NCI-H1092 (cell line): ENCODE measurements around the gene ELMO1.

Experiments
- DNase-seq: peaks from one replicate; lab custom pipeline; 2025; lab: John Stamatoyannopoulos, UW

ELMO1 gene

GRCh38 chr7:37096341-37096740 is 352.3 kb downstream of the ELMO1 start:
- no peak for DNase-seq

- DNase-seq = no peak
These were observed 353.5 kb downstream of the ELMO1 start for GRCh38 chr7:37095122-37095521.

- no peak for DNase-seq
These were observed 355.4 kb downstream of the ELMO1 start for GRCh38 chr7:37093257-37093656.

GRCh38 chr7:37092548-37092947 is 356.1 kb downstream of the ELMO1 start:
- no peak for DNase-seq

DNA sequence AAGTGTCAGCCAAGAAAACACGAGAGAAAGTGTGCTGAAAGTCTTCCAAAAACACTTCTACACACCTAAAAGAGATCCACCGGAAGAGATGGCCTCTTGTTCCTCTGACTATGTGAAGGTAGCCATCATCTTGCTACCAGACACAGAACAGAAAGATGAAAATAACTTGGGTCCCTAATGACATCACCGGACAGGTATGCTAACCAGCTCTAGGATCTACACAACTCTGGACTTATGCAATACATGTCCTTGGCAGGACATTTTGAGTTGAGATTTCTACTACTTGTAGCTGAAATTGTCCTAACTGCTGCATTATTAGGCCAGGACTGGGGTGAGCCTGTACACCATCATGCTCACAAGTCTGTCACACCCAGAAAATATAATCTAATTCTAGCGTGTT is 358.7 kb downstream of the ELMO1 start:
- DNase-seq = no peak

GRCh38 chr7:37085600-37085999 is 363.1 kb downstream of the ELMO1 start:
- no peak for DNase-seq

DNA sequence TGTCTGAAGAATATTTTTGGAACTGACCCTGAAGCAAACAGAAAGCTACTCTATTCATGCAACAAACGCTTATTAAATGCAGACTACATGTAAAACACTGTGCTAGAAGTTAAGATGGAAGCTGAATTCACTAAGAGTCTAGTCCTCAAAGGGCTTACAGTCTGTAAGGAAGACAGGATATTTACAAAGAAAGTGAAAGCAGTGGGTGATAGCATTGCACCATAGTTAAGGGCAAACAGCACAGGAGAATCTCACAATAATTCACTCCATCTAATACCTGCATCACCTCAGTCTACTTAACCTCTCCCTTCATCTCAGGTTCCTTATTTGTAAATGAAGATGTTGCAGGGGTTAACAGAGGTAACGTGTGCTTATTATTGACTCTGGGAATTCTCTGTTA is 364.4 kb downstream of the ELMO1 start:
- no peak for DNase-seq

GRCh38 chr7:37083311-37084096 is 365.2 kb downstream of the ELMO1 start:
- DNase-seq = no peak

DNA sequence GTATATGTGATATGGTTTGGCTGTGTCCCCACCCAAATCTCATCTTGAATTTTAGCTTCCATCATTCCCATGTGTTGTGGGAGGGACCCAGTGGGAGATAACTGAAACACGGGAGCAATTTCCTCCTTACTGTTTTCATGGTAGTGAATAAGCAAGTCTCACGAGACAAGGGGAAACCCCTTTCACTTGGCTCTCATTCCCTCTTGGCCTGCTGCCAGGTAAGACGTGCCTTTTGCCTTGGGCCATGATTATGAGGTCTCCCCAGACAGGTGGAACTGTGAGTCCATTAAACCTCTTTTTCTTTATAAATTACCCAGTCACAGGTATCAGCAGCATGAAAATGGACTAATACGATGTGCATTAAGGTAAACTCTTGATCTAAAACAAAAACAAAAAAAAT is 367.2 kb downstream of the ELMO1 start:
- DNase-seq = peak; percentile 56

GRCh38 chr7:37079420-37079819 is 369.2 kb downstream of the ELMO1 start:
- DNase-seq = no peak

- no peak for DNase-seq
These were observed 372.0 kb downstream of the ELMO1 start for GRCh38 chr7:37076668-37077067.

GRCh38 chr7:37074370-37074769 is 374.3 kb downstream of the ELMO1 start:
- no peak for DNase-seq

GRCh38 chr7:37071124-37071523 is 377.5 kb downstream of the ELMO1 start:
- no peak for DNase-seq

- DNase-seq = no peak
These were observed 378.2 kb downstream of the ELMO1 start for GRCh38 chr7:37070471-37070870.

DNA sequence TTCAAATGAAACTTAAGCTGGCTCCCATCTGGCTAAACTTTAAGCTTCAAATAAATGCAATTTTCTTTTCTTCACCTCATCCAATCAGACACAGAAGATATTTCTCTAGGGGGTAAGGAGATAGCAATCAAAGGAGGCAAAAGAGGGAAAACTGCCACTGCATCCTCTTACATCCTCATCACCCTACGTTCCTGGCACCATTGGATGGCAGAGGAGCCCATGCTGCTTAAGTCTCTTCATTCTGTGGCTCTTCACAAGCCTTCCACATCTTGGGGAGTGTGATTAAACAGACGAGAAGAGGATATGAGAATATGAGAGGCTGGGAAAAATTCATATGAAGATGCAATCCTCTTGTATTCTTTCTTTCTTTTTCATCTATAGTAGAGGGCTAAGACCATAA is 378.6 kb downstream of the ELMO1 start:
- no peak for DNase-seq

DNA sequence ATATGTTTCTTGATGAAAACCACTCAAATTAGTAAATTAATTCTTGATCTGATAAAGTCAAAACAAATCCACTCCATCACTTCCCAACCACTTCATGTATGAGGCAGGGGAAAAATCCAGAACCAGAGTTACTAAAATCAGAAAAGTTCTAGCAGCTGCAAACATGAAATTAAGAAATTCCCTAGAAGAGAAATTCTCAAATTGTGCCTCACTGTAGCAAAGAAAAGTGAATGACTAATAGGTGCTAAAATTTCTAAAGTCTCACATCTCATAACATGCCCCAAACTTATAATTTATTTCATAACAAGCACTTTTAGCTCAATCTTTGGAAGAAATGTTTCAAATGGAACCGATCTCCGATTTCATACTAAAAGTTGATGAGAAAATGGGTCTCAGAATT is 379.3 kb downstream of the ELMO1 start:
- DNase-seq = no peak

GRCh38 chr7:37068902-37069301 is 379.8 kb downstream of the ELMO1 start:
- DNase-seq = no peak

DNA sequence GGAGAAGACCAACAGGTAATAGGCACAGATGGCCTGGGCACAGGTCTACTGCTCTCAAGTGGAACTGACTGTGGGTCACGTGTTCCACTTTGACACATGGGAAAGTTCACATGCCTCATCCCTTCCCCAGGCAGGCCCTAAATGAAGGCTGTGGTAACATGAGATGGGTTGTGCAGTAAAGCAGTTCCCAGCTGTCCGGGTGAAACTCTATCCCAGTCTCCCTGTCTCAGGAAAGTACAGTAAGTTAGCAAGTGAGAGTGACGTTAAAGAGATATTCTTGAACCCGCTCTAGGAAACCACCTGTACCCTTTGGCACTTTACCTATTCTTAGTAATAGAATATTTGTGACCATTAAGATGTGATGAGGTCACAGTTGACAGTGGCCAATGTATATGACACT is 380.6 kb downstream of the ELMO1 start:
- DNase-seq = no peak

DNA sequence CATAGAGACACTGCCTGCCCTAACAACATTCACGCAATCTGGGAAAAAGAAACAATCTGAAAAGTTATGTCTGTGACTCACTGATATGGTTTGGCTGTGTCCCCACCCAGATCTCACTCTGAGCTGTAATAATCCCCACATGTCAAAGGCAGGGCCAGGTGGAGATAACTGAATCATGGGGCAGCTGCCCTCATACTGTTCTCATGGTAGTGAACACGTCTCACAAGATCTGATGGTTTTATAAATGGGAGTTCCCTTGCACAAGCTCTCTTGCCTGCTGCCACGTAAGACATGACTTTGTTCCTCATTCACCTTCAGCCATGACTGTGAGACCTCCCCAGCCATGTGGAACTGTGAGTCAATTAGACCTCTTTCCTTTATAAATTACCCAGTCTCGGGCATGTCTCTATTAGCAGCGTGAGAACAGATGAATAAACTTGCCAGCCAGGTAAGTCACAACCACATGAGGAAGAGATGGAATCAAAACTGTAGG is 382.8 kb downstream of the ELMO1 start:
- no peak for DNase-seq

DNA sequence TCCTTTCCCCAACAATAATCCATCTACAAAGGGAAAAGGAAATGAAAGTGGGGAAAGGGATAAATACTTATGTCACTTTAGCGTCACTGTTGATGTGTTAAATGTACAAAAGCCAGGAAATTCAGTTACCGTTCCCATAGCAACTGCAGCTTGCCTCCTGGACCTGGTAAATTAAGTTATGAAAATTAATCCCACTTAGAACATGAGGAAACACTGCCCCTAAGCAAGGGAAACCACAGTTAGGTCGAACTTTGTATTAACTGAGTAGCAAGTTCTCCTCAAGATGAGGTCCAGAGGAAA is 386.2 kb downstream of the ELMO1 start:
- DNase-seq = no peak

GRCh38 chr7:37061849-37062559 is 386.7 kb downstream of the ELMO1 start:
- no peak for DNase-seq

DNA sequence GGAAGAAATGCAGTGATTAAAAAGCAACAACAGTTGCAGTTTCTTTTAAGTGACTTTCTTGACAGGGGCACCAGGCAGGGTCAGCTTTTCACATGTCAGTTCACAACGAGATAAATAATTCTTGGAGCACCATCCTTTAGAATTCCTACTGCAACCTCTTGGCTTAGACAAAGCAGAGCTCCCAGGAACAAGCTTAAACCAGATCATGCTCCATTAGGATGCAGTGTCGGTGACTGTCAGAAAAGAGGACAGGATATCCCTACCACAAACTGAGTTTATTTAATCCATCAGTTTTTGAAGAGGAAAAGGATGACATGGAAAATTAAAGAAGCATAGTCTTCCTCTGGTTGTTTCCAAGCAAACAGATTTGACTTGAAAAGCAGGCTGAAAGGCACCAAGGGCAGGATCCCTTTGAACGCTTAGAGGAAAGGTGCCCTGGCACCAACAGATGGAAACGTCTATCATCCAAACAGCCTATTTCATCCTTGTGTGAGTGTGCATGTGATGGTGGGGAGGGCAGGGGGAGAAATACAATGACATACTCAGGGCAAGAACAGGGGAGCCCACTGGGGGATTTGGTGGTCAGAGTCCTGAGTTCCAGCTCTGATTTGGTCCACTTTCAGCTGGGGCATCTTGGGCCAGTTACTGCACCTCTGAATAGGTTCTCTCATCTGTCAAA is 392.3 kb downstream of the ELMO1 start:
- DNase-seq = no peak

GRCh38 chr7:37054624-37055241 is 393.9 kb downstream of the ELMO1 start:
- DNase-seq = no peak
